HL-60/S4 treated with phorbol 12-myristate 13-acetate at 8.2 ng/mL for 4 days and 3 days (cell line): Measurements from ENCODE around the gene LRP1-AS.

Source experiments
- in situ Hi-C: fragments of 300-500 bp; cut with MboI; formaldehyde crosslinking; loops from 2 replicates; pipeline ENCODE4 v1.15.0; 2022; ENCODE audit warnings: low sequenced_read_pairs

LRP1-AS gene

DNA sequence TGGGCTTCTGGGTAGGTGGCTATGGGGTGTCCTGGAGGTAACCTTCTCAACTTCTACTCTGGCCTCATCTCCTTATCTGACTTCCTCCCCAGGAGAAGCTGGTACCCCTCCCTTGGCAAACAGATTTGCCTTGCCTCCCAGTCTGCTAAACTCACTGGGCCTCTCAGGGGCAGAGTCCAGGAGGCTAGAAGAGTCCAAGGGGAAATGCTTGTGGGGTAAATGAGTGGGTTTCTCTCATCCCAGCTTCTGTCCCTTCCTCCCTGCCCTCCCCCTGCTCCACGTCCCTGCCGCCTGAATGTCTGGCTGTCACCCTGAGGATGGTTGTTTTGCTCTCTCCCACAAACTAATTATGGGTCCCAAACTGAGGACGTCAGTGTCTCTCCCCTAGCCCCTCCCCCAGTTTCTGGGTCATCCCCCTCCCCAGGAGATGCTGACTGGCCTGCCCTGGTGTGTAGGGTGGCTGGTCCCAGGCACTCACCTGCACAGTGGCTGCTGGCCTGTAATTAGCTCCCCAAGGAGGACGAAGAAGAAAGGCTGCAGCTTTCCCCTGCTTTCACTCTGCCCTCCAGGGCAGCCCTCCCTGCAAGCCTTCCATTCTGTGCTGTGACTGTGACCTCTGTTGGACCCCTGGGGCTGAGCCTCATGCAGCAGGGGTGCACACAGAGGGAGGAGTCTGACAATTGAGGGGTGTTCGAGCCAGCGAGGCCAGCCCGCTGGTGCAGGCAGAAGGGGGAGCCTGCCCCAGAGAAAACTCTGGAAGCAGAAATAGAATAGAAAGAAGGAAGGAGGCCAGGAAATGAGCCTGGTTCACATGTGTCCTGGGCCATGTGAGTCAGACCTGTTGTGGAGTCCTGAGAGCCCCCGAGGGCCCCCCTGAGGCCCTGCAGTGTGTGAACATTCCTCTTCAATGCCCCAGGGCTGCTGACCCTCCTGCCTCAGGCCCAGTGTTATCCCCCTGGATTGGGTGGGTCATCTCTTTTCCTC lies at the start of gene LRP1-AS:
Gene LRP1-AS, minus strand, starts transcription at position 659 of the 984 bp plus-strand sequence.
- in situ Hi-C loops = no loop called here

DNA sequence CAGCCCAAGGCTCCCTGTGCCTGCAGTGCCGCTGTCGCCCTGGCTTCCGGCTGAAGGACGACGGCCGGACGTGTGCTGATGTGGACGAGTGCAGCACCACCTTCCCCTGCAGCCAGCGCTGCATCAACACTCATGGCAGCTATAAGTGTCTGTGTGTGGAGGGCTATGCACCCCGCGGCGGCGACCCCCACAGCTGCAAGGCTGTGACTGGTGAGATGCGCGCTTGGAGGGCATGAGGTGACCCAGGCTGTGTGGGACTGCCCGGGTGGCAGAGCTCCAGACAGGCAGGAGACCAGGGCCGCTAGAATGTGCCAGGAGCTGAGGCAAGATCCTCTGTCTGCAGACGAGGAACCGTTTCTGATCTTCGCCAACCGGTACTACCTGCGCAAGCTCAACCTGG lies 49.5 kb upstream of the LRP1-AS start:
- in situ Hi-C loops = loop anchor here (25.0 kb wide), 1 partner anchor 435 kb away; the partner anchor contains the start of genes HSD17B6 and PRIM1

DNA sequence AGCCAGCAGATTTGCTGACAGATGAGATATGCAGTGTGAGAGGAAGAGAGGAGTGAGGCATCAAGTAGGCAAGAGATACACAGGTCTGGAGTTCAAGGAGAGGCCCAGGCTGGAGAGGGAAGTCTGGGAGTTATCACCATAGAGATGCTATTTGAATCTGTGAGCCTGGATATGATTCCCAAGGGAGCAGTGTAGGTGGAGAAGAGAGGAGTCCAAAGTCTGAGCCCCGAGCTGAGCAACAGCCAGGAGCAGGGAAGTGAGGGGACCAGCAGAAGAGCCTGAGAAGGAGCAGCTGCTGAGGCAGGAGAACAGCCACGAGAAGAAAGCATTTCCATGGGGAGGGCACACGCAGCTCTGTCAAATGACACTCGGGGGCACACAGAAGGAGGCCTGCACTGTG lies 49.0 kb upstream of the LRP1-AS start:
- in situ Hi-C loops = loop anchor here (25.0 kb wide), 1 partner anchor 434 kb away; the partner anchor contains the start of genes HSD17B6 and PRIM1

DNA sequence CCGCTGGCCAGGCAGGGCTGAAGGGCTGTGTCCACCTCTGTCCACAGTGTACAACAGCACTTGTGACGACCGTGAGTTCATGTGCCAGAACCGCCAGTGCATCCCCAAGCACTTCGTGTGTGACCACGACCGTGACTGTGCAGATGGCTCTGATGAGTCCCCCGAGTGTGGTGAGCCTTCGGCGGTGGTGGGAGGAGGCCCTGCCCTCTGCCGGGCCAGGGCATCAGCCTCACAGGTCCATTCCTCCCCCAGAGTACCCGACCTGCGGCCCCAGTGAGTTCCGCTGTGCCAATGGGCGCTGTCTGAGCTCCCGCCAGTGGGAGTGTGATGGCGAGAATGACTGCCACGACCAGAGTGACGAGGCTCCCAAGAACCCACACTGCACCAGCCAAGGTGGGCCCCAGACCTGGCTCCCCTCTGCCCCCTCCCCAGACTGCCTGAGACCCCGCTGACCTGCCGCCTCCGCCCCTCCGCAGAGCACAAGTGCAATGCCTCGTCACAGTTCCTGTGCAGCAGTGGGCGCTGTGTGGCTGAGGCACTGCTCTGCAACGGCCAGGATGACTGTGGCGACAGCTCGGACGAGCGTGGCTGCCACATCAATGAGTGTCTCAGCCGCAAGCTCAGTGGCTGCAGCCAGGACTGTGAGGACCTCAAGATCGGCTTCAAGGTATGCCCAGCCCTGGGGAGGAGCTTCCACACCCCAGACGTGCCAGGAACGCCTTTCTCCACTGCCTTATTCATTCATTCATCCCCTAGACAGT lies 48.4 kb upstream of the LRP1-AS start:
- in situ Hi-C loops = loop anchor here (25.0 kb wide), 1 partner anchor 433 kb away; the partner anchor contains the start of genes HSD17B6 and PRIM1

DNA sequence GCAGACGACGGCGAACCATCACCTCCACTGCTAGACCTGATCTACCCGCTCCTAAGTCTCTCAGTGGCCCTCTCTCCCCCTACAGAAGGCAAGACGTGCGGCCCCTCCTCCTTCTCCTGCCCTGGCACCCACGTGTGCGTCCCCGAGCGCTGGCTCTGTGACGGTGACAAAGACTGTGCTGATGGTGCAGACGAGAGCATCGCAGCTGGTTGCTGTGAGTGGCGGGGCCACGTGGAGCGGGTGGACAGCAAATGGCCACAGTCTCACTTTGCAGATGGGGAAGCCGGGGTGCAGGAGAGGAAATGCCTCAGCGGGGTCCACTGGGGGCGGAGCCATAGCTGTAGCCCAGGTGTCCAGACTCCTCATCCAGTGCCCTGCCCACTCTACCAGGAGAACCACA lies 47.8 kb upstream of the LRP1-AS start:
- in situ Hi-C loops = loop anchor here (25.0 kb wide), 1 partner anchor 433 kb away; the partner anchor contains the start of genes HSD17B6 and PRIM1

DNA sequence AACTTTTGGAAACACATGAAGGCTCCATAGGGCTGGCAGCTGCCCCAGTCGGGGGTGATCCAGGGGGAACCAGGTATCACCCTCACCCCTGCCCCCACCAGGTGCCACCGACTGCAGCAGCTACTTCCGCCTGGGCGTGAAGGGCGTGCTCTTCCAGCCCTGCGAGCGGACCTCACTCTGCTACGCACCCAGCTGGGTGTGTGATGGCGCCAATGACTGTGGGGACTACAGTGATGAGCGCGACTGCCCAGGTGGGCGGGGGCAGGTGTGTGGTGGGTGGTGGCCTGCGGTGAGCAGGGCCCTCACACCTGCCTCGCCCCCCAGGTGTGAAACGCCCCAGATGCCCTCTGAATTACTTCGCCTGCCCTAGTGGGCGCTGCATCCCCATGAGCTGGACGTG lies 46.8 kb upstream of the LRP1-AS start:
- in situ Hi-C loops = loop anchor here (25.0 kb wide), 1 partner anchor 432 kb away; the partner anchor contains the start of genes HSD17B6 and PRIM1

DNA sequence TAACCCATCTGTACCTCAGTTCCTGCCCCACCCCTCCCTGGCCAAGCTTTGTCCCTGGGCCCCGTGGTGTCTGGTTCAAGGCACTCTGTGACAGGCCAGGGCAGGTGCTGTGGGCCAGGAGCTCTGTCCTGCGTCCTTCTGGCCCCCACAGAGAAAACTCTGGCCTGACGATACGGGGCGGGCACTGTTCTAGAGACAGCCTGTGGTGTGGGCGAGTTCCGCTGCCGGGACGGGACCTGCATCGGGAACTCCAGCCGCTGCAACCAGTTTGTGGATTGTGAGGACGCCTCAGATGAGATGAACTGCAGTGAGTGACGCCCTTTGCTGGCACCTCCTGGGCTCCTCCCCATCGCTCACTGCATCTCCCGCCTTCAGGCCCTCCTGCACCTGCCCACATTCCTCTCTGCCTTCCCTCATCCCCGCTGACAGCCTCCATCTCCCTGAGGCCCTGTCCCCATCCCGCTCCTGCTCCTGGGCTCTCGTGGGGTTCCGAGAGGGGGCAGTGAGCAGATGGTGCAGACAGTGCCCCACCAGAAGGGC lies 46.4 kb upstream of the LRP1-AS start:
- in situ Hi-C loops = loop anchor here (25.0 kb wide), 1 partner anchor 431 kb away; the partner anchor contains the start of genes HSD17B6 and PRIM1

DNA sequence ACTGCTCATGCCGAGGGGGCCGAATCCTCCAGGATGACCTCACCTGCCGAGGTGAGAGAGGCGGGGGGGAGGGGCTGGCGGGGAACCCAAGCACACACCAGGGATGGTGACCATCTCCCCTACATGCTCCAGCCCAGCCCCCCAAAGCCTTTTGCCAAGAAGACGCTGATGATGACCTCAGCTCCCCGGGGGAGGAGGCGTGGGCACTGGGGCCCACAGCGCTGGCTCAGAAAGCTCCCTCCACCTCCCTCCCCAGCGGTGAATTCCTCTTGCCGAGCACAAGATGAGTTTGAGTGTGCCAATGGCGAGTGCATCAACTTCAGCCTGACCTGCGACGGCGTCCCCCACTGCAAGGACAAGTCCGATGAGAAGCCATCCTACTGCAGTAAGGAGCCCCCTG lies 45.5 kb upstream of the LRP1-AS start:
- in situ Hi-C loops = loop anchor here (25.0 kb wide), 1 partner anchor 431 kb away; the partner anchor contains the start of genes HSD17B6 and PRIM1

DNA sequence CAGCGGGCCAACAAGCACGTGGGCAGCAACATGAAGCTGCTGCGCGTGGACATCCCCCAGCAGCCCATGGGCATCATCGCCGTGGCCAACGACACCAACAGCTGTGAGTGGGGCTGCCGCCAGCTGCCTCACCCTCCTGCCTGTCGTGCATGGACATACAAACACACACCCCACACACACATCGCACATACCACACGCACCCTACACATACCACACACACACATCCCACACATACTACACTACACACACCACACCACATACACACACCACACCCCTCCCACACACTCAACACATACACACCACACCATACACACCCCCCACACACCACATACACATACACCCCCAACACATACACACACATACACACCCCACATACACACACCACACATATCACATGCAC lies 44.0 kb upstream of the LRP1-AS start:
- in situ Hi-C loops = loop anchor here (25.0 kb wide), 1 partner anchor 429 kb away; the partner anchor contains the start of genes HSD17B6 and PRIM1

DNA sequence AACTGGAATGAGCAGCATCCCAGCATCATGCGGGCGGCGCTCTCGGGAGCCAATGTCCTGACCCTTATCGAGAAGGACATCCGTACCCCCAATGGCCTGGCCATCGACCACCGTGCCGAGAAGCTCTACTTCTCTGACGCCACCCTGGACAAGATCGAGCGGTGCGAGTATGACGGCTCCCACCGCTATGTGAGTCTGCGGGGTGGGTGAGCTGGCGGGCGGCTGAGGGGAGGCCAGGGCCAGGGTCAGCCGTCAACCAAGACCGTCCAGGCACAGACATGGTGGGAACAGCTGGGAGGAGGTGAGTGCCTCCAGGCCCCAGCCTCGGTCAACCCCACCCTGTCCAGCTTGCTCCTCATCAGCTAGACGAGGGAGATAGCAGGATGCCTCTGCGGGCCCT lies 43.4 kb upstream of the LRP1-AS start:
- in situ Hi-C loops = loop anchor here (25.0 kb wide), 1 partner anchor 429 kb away; the partner anchor contains the start of genes HSD17B6 and PRIM1

DNA sequence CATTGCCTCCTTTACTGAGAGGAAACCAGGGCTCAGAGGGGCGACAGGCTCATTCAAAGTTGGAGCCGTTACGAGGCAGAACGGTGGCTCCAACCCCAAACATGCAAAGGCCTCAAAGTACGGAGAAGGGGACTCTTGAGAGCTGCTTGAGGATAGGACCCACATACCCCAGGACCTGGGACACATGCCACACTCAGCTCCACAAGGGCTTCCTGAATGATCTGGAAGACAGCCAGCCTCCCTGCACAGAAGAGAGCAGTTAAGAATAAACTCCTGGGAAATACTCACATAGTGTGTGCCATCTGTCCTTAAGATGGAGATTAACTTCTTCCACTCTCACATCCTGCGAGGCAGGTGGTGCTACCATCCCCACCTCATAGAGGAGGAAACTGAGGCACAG lies 42.6 kb upstream of the LRP1-AS start:
- in situ Hi-C loops = loop anchor here (25.0 kb wide), 1 partner anchor 428 kb away; the partner anchor contains the start of genes HSD17B6 and PRIM1

DNA sequence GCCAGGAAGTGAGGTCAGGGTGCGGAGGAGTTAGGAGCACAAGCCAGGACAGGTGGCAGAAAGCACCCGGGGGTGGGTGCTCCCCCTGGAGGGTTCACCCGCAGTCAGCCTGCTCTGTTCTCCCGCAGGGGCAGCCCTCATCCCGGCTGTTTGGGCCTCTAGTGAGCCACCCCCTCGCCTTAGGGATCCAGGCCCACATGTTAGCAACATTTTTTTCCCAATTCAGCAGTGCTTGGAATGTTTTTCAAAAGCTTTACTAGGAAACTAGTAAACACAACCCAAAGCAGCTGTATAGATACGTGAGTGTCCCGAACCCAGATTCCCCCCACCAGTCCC lies 40.6 kb upstream of the LRP1-AS start:
- in situ Hi-C loops = loop anchor here (25.0 kb wide), 1 partner anchor 426 kb away; the partner anchor contains the start of genes HSD17B6 and PRIM1

DNA sequence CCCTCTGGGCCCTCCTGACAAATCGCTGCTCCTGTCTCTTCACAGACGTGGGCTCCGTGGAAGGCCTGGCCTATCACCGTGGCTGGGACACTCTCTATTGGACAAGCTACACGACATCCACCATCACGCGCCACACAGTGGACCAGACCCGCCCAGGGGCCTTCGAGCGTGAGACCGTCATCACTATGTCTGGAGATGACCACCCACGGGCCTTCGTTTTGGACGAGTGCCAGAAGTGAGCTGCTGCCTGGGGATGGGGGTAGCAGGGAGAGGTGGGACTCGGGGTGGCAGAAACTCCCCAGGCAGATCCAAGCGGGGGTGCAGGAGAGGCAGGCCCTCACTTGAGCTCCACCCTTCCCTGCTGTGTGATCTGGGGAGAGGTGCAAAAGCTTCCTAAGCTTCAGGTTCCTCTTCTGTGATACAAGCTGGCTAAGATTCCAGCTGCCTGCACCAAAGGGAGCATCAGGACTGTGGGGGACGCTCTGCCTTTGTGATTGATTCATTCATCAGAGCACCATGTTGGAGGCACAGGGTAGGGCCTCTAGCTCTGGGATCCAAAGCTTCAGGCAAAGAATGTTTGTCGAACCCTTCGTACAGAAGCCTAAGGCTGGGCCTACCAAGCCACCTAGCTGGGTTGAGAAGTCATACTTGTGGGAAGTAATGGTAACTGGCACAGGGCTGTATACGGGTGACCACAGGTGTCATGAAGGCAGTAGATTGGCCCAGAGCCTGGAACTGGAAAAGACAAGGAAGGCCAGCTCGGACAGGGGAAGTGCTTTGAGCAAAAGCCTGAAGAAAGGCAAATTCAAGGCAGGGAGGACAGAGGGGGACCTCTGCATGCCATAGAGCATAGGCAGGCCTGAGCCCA lies 40.0 kb upstream of the LRP1-AS start:
- in situ Hi-C loops = loop anchor here (25.0 kb wide), 1 partner anchor 425 kb away; the partner anchor contains the start of genes HSD17B6 and PRIM1

DNA sequence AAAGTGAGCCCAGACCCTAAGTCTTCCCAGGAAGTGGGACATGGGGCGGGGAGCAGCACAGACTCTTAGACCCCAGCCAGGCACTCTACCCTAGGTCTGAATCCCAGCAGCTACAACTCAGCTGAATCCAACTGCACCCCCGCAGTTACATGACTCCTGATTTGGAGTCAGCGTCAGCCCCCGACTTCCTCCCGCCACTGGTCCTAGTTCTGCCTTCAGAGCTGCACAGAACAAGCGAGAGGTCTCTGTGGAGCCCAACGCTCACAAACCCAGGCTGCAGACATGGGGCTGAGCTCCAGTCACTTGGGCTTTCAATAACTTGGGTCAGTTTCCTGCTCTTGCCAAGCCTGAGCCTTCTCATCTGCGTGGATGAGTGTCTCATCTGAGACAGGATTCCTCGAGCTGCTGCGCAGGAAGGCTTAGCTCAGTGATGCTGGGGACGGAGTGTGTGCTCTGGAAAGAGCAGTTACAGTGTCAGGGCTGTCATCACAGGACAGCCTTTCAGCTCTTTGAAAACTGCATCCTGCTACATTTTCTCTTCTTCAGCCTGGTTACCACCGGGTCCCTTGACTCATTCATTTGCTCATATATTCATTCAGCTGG lies 38.6 kb upstream of the LRP1-AS start:
- in situ Hi-C loops = loop anchor here (25.0 kb wide), 1 partner anchor 424 kb away; the partner anchor contains the start of genes HSD17B6 and PRIM1

DNA sequence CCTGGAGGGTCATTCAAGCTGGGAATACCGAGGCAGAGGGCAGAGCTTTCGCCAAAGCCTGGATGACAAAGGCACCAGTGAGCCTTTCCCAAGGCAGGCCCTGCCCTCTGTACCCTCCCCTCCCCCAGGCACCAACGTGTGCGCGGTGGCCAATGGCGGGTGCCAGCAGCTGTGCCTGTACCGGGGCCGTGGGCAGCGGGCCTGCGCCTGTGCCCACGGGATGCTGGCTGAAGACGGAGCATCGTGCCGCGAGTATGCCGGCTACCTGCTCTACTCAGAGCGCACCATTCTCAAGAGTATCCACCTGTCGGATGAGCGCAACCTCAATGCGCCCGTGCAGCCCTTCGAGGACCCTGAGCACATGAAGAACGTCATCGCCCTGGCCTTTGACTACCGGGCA lies 38.0 kb upstream of the LRP1-AS start:
- in situ Hi-C loops = loop anchor here (25.0 kb wide), 1 partner anchor 423 kb away; the partner anchor contains the start of genes HSD17B6 and PRIM1

DNA sequence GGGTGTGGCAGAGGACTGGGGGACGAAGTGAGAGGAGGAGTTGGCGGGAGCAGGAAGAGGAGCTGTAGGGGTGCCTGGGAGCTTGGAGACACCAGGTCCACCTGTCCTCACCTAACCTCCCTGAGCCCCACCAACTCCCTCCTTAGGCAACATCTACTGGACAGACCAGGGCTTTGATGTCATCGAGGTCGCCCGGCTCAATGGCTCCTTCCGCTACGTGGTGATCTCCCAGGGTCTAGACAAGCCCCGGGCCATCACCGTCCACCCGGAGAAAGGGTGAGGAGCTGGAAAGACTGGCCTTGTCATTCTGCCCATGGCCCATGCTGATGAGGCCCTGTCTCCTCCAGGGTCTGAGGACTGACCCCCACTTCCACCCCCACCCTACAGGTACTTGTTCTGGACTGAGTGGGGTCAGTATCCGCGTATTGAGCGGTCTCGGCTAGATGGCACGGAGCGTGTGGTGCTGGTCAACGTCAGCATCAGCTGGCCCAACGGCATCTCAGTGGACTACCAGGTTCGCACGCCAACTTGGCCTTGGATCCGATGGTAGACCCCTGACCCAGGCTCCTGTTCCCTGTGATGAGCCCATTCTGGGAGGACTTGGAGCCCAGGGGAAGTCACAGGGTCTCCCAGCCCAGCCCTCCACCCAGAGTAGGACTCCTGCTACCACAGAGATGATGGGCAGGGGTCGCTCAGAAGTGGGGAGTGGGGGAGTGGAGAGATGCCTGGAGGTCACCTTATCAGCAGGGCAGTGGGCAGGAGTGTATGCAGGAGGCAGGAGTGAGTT lies 36.7 kb upstream of the LRP1-AS start:
- in situ Hi-C loops = loop anchor here (25.0 kb wide), 1 partner anchor 422 kb away; the partner anchor contains the start of genes HSD17B6 and PRIM1

DNA sequence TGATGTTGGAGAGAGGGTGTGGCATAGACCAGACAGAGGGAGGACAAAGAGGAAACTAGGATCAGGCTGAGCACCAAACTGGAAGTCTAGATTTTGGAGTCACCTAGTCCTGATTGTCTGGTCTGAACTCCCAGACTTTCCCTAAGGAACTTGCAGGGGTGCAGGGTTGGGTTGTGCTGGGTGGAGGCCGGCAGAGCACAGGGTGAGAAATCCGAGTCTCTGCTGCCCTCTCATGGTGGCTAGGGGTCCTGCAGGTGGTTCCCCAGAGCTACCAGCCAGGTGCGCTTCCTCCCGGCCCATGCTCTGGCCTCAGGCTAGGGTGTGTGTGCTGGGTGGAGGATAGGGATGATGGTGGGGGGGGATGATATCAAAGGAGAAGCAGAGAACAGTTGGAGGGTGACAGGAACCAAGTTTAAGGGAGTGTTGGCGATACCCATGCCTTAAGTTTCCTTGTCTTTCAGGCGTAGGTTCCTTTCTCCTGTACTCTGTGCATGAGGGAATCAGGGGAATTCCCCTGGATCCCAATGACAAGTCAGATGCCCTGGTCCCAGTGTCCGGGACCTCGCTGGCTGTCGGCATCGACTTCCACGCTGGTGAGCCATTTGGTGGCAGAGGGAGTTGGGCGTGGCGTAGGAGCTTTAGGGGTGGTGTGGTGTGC lies 35.6 kb upstream of the LRP1-AS start:
- in situ Hi-C loops = loop anchor here (25.0 kb wide), 1 partner anchor 421 kb away; the partner anchor contains the start of genes HSD17B6 and PRIM1
